WTC11 (cell line): ENCODE results near the gene AQP12A. TPM values are rescaled to one million over a fixed set of nuclear protein-coding genes. Genes with fewer than 3 reads are reported as not detected.

Experiments
- ATAC-seq: fragments of 200-7000 bp; cut with Tn5 transposase; 2 replicates; pipeline ENCODE4 v1.10.0; 2021; ENCODE audit warnings: mild to moderate bottlenecking, moderate library complexity
- CTCF ChIA-PET: fragments of 300-600 bp; sonication (Branson Sonifier 250); formaldehyde crosslinking; loops from one replicate; lab custom pipeline; 2021; ENCODE audit warnings: antibody characterized with exemption; lab: Charles Lee
- POLR2A ChIA-PET: fragments of 350-600 bp; sonication (Branson Sonifier 250); formaldehyde crosslinking; loops from one replicate; lab custom pipeline; 2021; ENCODE audit warnings: antibody characterized with exemption; lab: Charles Lee
- DNase-seq: peaks from one replicate; pipeline ENCODE4 v3.0.0; 2021; ENCODE audit warnings: low spot score
- H3K27ac Mint-ChIP-seq: 2 replicates; pipeline ENCODE4 v1.8.0; 2021; ENCODE audit warnings: mixed read lengths
- H3K27me3 Mint-ChIP-seq: 2 replicates; pipeline ENCODE4 v1.8.0; 2021; ENCODE audit warnings: low read depth, mild to moderate bottlenecking, moderate library complexity, mixed read lengths
- H3K36me3 Mint-ChIP-seq: 2 replicates; pipeline ENCODE4 v1.8.0; 2021; ENCODE audit warnings: mixed read lengths
- H3K4me1 Mint-ChIP-seq: 2 replicates; pipeline ENCODE4 v1.8.0; 2022; ENCODE audit warnings: mixed read lengths
- H3K4me3 Mint-ChIP-seq: 2 replicates; pipeline ENCODE4 v1.8.0; 2021; ENCODE audit warnings: mild to moderate bottlenecking, moderate library complexity, mixed read lengths
- H3K9me3 Mint-ChIP-seq: 2 replicates; pipeline ENCODE4 v1.8.0; 2021; ENCODE audit warnings: mixed read lengths
- ATF2 ChIP-seq: sonication (generic); formaldehyde crosslinking; IDR thresholded peaks from 2 replicates; pipeline ENCODE4 v1.8.1; 2022; ENCODE audit warnings: low read depth, missing genetic modification reagents, borderline replicate concordance
- CBFB ChIP-seq: sonication (generic); formaldehyde crosslinking; IDR thresholded peaks from 2 replicates; pipeline ENCODE4 v1.8.1; 2022; ENCODE audit warnings: mild to moderate bottlenecking, low read depth, missing genetic modification reagents
- FOXK1 ChIP-seq: sonication (generic); formaldehyde crosslinking; IDR thresholded peaks from 2 replicates; pipeline ENCODE4 v1.8.0; 2022; ENCODE audit warnings: mild to moderate bottlenecking, moderate library complexity, missing genetic modification reagents
- HMGXB4 ChIP-seq: sonication (generic); formaldehyde crosslinking; IDR thresholded peaks from 2 replicates; pipeline ENCODE4 v1.8.1; 2023; ENCODE audit warnings: mild to moderate bottlenecking, moderate library complexity, missing genetic modification reagents
- IRF2 ChIP-seq: sonication (generic); formaldehyde crosslinking; IDR thresholded peaks from 2 replicates; pipeline ENCODE4 v1.8.0; 2022; ENCODE audit warnings: low read depth, missing genetic modification reagents, borderline replicate concordance
- JUN ChIP-seq: sonication (generic); formaldehyde crosslinking; IDR thresholded peaks from 2 replicates; pipeline ENCODE4 v1.8.0; 2023; ENCODE audit warnings: mild to moderate bottlenecking, missing genetic modification reagents
- MYBL2 ChIP-seq: sonication (generic); formaldehyde crosslinking; IDR thresholded peaks from 2 replicates; pipeline ENCODE4 v1.8.1; 2023; ENCODE audit warnings: mild to moderate bottlenecking, moderate library complexity, missing genetic modification reagents
- RORB ChIP-seq: fragments of 250-450 bp; sonication (Bioruptor Pico); IDR thresholded peaks from 2 replicates; pipeline ENCODE4 v1.9.0; 2021; ENCODE audit warnings: mild to moderate bottlenecking
- TCF7 ChIP-seq: sonication (generic); formaldehyde crosslinking; IDR thresholded peaks from 2 replicates; pipeline ENCODE4 v1.8.0; 2022; ENCODE audit warnings: mild to moderate bottlenecking, low read depth, missing genetic modification reagents, moderate library complexity
- TEAD4 ChIP-seq: sonication (generic); formaldehyde crosslinking; IDR thresholded peaks from 2 replicates; pipeline ENCODE4 v1.8.0; 2022; ENCODE audit warnings: mild to moderate bottlenecking, missing genetic modification reagents
- ZNF138 ChIP-seq: sonication (generic); formaldehyde crosslinking; conservative IDR thresholded peaks from 2 replicates; pipeline ENCODE4 v1.8.1; 2022; ENCODE audit warnings: mild to moderate bottlenecking, moderate library complexity, missing genetic modification reagents
- ZNF281 ChIP-seq: sonication (generic); formaldehyde crosslinking; IDR thresholded peaks from 2 replicates; pipeline ENCODE4 v1.8.0; 2023; ENCODE audit warnings: mild to moderate bottlenecking, missing genetic modification reagents
- ZNF423 ChIP-seq: fragments of 250-450 bp; sonication (Bioruptor Pico); IDR thresholded peaks from 2 replicates; pipeline ENCODE4 v2.1.2; 2022; ENCODE audit warnings: mild to moderate bottlenecking, moderate library complexity
- total RNA-seq: library from RNA; stranded (reverse); gene quantifications from 3 replicates; pipeline ENCODE4 v1.2.3, GENCODE V29; 2021
- TF ChIP-seq, protein P1 (sequence below): sonication (generic); formaldehyde crosslinking; IDR thresholded peaks from 2 replicates; pipeline ENCODE4 v1.8.1; 2022; ENCODE audit warnings: low read depth, mild to moderate bottlenecking, moderate library complexity, missing genetic modification reagents, borderline replicate concordance

AQP12A gene
- total RNA-seq, 1 experiment from 2014 or later: not detected

GRCh38 chr2:240645346-240645745 lies 46.3 kb upstream of the AQP12A start (continued):
- TF ChIP-seq ATF2 (CRISPR knock-in tag) (no peak), RORB (no peak), JUN (CRISPR knock-in tag) (no peak), IRF2 (CRISPR knock-in tag) (no peak), TEAD4 (CRISPR knock-in tag) (no peak)

DNA sequence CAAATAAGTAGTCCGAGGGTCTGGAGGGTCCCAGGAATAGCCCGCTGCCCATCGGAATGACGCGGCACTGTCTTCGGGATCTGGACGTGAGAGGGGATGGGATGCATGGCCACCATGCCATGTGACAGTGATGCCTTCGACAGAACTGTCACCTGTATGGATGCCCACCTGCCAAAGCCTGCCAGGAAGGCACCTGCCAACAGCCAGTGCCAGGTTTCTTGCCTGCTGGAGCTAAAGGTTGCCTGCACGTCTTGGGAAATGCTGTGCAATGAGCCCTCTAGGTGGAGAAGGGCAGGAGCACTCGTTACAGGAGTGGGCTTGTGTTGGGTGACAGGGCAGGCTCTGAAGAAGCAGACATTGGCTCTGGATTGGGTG lies 45.9 kb upstream of the AQP12A start:
- POLR2A ChIA-PET: no interaction called here
- no peaks in the 10 kb centered on the region; the same call in 1 of the 2 replicates for H3K9me3 Mint-ChIP-seq
- peaks cover 3% of the 10 kb centered on the region; the same call in 1 of the 2 replicates for H3K4me1 Mint-ChIP-seq
- ATAC-seq: no peak
- H3K27ac Mint-ChIP-seq: no peak overlapping the region
- DNase-seq: no peak
- H3K4me3 Mint-ChIP-seq: no peak overlapping the region
- CTCF ChIA-PET: no interaction called here
- TF ChIP-seq RORB: no peak
- no peak for TF ChIP-seq ZNF138 (CRISPR knock-in tag)
- no peaks in the 10 kb centered on the region for H3K36me3 Mint-ChIP-seq
- peaks cover 3% of the 10 kb centered on the region for H3K27me3 Mint-ChIP-seq

DNA sequence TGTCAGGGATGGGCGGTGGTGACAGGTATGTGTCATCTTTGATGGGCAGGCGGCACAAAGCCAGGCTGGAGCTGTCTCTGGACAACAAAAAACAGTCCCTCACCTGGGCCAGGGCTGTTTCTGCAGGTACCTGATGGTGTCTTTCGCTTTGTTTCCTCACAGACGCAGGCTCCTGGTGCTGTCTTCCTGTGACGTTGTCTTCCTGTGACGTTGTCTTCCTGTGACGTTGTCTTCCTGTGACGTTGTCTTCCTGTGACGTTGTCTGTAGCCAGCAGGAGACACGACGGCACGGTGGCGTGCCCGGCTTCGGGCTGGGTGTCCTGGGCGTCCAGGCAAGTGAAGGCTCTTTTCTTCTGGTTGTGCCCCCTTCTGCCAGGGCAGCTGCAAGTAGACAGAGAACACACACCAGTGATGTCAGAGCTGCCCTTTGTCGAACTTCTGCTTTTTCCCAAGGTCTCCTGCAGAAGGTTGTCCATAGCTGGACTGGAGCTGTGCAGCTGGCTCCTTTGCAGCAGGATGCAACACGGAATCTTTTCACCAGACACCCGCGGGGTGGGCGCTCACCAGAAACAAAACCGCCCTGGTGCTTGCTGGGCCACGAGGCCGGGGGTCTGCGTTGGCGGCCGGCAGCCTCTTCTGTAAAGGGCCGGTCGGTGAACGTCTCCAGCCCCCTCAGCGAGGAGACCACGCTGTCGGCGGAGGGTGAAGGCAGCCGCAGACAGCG lies 45.3 kb upstream of the AQP12A start:
- H3K9me3 Mint-ChIP-seq: peaks cover under 1% of the 10 kb centered on the region
- no peaks in the 10 kb centered on the region for H3K36me3 Mint-ChIP-seq
- TF ChIP-seq MYBL2 (CRISPR knock-in tag) (no peak), CBFB (CRISPR knock-in tag) (no peak), FOXK1 (CRISPR knock-in tag) (no peak), TCF7 (CRISPR knock-in tag) (no peak), ZNF281 (CRISPR knock-in tag) (no peak), HMGXB4 (CRISPR knock-in tag) (no peak), ZNF423 (CRISPR knock-in tag) (no peak)
- TF ChIP-seq, protein P1, sequence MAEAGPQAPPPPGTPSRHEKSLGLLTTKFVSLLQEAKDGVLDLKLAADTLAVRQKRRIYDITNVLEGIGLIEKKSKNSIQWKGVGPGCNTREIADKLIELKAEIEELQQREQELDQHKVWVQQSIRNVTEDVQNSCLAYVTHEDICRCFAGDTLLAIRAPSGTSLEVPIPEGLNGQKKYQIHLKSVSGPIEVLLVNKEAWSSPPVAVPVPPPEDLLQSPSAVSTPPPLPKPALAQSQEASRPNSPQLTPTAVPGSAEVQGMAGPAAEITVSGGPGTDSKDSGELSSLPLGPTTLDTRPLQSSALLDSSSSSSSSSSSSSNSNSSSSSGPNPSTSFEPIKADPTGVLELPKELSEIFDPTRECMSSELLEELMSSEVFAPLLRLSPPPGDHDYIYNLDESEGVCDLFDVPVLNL (CRISPR knock-in tag): no peak
- DNase-seq: no peak
- no peak for ATAC-seq
- CTCF ChIA-PET: no interaction called here
- POLR2A ChIA-PET: no interaction called here
- no peak overlapping the region for H3K4me3 Mint-ChIP-seq
- H3K27me3 Mint-ChIP-seq: peaks cover 3% of the 10 kb centered on the region
- peaks cover 3% of the 10 kb centered on the region; the same call in 1 of the 2 replicates for H3K4me1 Mint-ChIP-seq
- no peak overlapping the region for H3K27ac Mint-ChIP-seq
